Colonic mucosa (tissue), 4 donors: Measurements from ENCODE around the gene ACSF3. TPM values are rescaled to one million over a fixed set of nuclear protein-coding genes. Genes with fewer than 3 reads are reported as not detected.

Source experiments
- DNase-seq: peaks from one replicate; pipeline ENCODE4 v3.0.0-alpha.2; 2020
- H3K27ac ChIP-seq: fragments of 200-600 bp; one replicate; pipeline ENCODE4 v1.8.0; 2021
- H3K27me3 ChIP-seq: fragments of 200-600 bp; one replicate; pipeline ENCODE4 v1.8.0; 2021
- H3K36me3 ChIP-seq: fragments of 200-600 bp; one replicate; pipeline ENCODE4 v1.8.0; 2021
- H3K4me1 ChIP-seq: fragments of 200-600 bp; one replicate; pipeline ENCODE4 v1.8.0; 2021; ENCODE audit warnings: mild to moderate bottlenecking
- H3K4me3 ChIP-seq: fragments of 200-600 bp; one replicate; pipeline ENCODE4 v1.8.0; 2021
- H3K9ac ChIP-seq, 2 donors: one replicate each; pipeline ENCODE4 v1.7.0; 2013; ENCODE audit warnings: control low read depth in 2 of 2, low read depth in 2 of 2, low read length in 2 of 2
- H3K9me3 ChIP-seq: fragments of 200-600 bp; one replicate; pipeline ENCODE4 v1.8.0; 2021
- CTCF ChIP-seq: fragments of 200-600 bp; IDR thresholded peaks from one replicate; pipeline ENCODE4 v1.8.0; 2022; ENCODE audit warnings: antibody characterized with exemption, mild to moderate bottlenecking
- intact Hi-C: fragments of 100-400 bp; cut with DNase I; formaldehyde crosslinking; loops from one replicate; pipeline ENCODE4 v1.14.1; 2022
- total RNA-seq, 2 donors: library from RNA; stranded (reverse); fragmentation: NEBNext Ultra II Directional in 1 of 2; extraction: Animal tissue kit (Norgen Biotek cat#: 25700) in 1 of 2; gene quantifications; one replicate each; pipeline ENCODE4 v1.2.1, GENCODE V29; 2021
- donor health status: healthy.
- donor health status: DM: no; HTN: no; CAD: no.
- donor health status: DM: no; HTN: no; CAD: no.

The ACSF3 gene
- total RNA-seq, 2 donors from 2014 or later = 60.2 TPM

- no peak for TF ChIP-seq CTCF
Measured at GRCh38 chr16:89121691-89122321, 28.2 kb downstream of the ACSF3 start.

GRCh38 chr16:89122322-89122851 is 28.7 kb downstream of the ACSF3 start:
- peak overlapping the region; percentile 27 for H3K27ac ChIP-seq
- intact Hi-C loops = no loop called here
- no peak for TF ChIP-seq CTCF

More at GRCh38 chr16:89121691-89122321, 28.2 kb downstream of the ACSF3 start:
- DNase-seq = no peak
- no peak overlapping the region for H3K4me3 ChIP-seq
- H3K27ac ChIP-seq = peak overlapping the region; percentile 27
- no peaks in the 10 kb centered on the region for H3K4me1 ChIP-seq
- no peaks in the 10 kb centered on the region for H3K9me3 ChIP-seq
- intact Hi-C loops = no loop called here
- no peaks in the 10 kb centered on the region for H3K27me3 ChIP-seq
- peaks cover 8% of the 10 kb centered on the region for H3K36me3 ChIP-seq
- H3K9ac ChIP-seq = no peak overlapping the region

GRCh38 chr16:89123001-89123830 is 29.6 kb downstream of the ACSF3 start:
- peaks cover 8% of the 10 kb centered on the region for H3K36me3 ChIP-seq
- H3K4me3 ChIP-seq = no peak overlapping the region
- H3K4me1 ChIP-seq = no peaks in the 10 kb centered on the region
- H3K27me3 ChIP-seq = no peaks in the 10 kb centered on the region
- no peak for DNase-seq
- intact Hi-C loops = no loop called here
- H3K9me3 ChIP-seq = no peaks in the 10 kb centered on the region
- TF ChIP-seq CTCF = no peak
- H3K9ac ChIP-seq = peak overlapping the region; percentile 35 to 36
- peak overlapping the region; percentile 27 for H3K27ac ChIP-seq

More at GRCh38 chr16:89122322-89122851, 28.7 kb downstream of the ACSF3 start:
- H3K27me3 ChIP-seq = no peaks in the 10 kb centered on the region
- H3K4me3 ChIP-seq = no peak overlapping the region
- H3K36me3 ChIP-seq = peaks cover 8% of the 10 kb centered on the region
- DNase-seq = peak; percentile 84
- H3K4me1 ChIP-seq = no peaks in the 10 kb centered on the region
- no peaks in the 10 kb centered on the region for H3K9me3 ChIP-seq
- H3K9ac ChIP-seq = peak overlapping the region in 1 of 2 donors; percentile 36

- TF ChIP-seq CTCF = no peak
- H3K9me3 ChIP-seq = no peaks in the 10 kb centered on the region
- no peak overlapping the region for H3K27ac ChIP-seq
- H3K4me1 ChIP-seq = no peaks in the 10 kb centered on the region
- intact Hi-C loops = no loop called here
- H3K36me3 ChIP-seq = peaks cover 8% of the 10 kb centered on the region
- H3K4me3 ChIP-seq = no peak overlapping the region
- no peak overlapping the region for H3K9ac ChIP-seq
- H3K27me3 ChIP-seq = no peaks in the 10 kb centered on the region
- DNase-seq = no peak
Measured at GRCh38 chr16:89123831-89124100, 30.1 kb downstream of the ACSF3 start.

GRCh38 chr16:89129378-89129777 is 35.7 kb downstream of the ACSF3 start:
- intact Hi-C loops = no loop called here
- H3K27ac ChIP-seq = no peak overlapping the region
- no peaks in the 10 kb centered on the region for H3K9me3 ChIP-seq
- DNase-seq = no peak
- H3K27me3 ChIP-seq = no peaks in the 10 kb centered on the region
- H3K4me1 ChIP-seq = no peaks in the 10 kb centered on the region
- no peak overlapping the region for H3K4me3 ChIP-seq
- TF ChIP-seq CTCF = no peak
- H3K9ac ChIP-seq = no peak overlapping the region
- H3K36me3 ChIP-seq = peaks cover 10% of the 10 kb centered on the region
